HG03066 (cell line): ENCODE measurements around the gene GRID1.
"Not testable (repeated sequence)": the region's sequence is repeated elsewhere in the genome, so short reads cannot be mapped to it uniquely, and the experiment has no call there.

ENCODE experiments used
- ATAC-seq: cut with Tn5 transposase; IDR thresholded peaks from one replicate; pipeline ENCODE4 v1.9.1; 2021; ENCODE audit warnings: low read depth; ENCODE audit not compliant: unreplicated experiment

GRID1 gene

DNA sequence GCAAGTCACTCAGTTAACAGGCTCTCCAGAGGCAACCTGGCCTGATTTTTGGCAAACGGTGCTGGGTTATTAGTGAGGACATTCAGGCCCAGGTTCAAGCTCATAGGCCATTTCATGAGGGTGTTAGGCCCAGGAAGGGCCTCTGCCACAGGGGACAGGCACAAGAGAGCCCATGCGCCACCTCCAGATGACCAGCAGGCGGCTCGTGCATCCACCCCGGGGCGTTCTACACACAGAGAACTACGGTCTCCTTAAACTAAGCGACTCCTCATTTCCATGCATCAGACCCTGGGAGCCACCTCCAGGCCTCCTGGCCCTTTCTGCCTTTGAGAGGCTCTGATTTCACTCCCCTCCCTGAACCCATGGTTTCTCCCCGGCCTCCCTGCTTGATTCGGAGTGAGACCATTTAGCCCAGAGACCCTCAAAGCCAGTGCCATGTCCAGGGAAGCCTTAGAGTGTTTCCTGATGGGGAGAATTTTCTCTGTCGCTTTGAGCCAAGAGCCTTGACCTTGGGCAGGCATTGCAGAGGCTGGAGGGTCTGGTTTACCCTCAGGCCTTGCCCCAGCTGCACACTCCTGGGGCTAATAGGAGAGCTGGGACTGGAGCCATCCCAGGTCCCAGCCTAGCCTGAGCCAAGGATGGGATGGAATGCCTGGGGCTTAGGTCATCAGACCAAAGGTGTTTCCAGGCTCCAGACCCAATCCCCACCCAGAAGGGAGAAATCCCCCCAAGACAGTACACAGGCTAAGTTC, 188.0 kb downstream of the GRID1 start:
- ATAC-seq, result no peak

DNA sequence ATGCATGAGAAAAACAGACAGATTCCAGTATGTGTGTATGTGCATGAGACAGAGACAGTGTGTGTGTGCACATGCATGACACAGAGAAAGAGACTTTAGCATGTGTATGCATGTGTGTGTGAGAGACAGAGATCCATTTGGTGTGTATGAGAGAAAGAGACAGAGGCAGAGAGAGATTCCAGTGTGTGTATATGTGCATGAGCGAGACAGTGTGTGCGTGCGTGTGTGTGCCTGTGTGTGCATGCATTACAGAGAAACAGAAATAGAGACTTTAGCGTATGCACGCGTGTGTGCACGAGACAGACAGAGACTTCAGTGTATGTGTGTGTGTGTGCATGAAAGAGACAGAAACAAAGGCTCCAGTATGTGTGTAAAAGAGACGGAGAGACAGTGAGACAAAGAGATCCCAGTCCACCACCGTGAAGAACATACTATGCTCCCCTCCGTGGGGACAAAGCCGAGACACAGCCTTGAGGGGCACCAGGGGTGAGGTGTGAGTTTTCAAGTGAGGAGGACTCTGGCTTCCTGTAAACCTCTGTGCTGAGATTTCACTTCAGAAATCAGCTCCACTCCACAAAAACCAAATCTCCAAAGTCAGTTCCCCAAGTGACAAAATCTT, 188.9 kb downstream of the GRID1 start:
- ATAC-seq, result no peak

DNA sequence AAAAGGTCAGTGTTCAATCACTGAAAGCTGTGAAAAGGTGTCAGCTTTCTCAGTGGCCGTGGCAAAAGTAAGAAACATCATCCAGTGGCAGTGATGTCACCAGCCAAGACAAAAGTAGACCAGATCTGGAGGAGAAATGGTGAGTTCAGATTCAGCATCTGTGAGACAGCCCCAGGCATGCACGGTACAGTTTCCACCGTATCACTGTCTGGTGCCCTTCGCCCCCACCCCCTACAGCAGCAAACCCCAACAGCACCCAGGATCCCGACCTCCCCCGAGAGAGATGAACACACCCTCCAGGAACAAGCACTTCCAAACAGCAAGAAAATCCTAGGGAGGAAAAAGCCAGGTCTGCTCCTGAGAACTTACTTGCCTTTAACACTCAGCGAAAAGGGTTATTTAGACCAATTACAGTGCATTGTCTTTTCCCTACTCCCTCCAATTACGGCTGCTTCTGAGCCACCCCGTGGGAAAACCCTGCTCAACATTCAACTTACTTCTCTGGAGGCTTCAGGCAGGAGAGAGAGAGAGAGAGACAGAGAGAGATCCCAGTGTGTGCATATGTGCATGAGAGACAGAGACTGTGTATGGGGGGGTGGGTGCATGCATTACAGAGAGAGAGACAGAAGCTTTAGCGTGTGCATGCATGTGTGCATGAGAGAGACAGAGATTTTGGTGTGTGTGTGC, 189.6 kb downstream of the GRID1 start:
- no peak for ATAC-seq

DNA sequence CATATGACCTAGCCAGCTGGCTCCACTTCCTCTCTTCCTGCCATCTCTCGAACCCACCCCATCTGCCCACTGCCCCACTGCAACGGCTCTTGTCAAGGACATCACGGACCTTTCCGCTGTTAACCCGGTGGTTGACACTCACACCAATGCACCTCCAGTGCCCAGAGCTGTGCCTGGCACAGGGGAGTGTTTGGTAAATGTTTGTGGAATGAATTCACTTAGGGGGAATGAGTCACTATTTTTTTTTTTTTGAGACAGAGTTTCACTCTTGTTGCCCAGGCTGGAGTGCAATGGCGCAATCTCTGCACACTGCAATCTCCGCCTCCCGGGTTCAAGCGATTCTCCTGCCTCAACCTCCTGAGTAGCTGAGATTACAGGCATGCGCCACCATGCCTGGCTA, 191.1 kb downstream of the GRID1 start:
- ATAC-seq, result not testable (repeated sequence)

DNA sequence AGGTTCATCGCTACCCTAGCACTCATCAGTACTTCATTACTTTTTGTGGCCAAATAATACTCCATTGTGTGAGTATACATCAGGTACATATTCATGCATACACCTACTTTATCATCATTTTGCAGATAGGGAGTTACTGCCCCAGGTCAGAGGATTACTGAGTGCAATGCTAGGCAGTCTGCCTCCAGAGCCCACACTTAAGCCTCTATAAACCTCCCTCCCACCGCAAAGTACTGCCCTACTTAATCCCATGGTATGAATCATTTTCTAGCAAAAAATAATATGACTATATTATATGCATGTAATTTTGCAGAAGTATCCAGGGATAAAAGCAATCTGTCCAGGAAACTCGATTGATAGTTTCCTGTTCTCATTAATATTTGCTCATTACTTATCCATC, 194.3 kb downstream of the GRID1 start:
- ATAC-seq, result no peak

DNA sequence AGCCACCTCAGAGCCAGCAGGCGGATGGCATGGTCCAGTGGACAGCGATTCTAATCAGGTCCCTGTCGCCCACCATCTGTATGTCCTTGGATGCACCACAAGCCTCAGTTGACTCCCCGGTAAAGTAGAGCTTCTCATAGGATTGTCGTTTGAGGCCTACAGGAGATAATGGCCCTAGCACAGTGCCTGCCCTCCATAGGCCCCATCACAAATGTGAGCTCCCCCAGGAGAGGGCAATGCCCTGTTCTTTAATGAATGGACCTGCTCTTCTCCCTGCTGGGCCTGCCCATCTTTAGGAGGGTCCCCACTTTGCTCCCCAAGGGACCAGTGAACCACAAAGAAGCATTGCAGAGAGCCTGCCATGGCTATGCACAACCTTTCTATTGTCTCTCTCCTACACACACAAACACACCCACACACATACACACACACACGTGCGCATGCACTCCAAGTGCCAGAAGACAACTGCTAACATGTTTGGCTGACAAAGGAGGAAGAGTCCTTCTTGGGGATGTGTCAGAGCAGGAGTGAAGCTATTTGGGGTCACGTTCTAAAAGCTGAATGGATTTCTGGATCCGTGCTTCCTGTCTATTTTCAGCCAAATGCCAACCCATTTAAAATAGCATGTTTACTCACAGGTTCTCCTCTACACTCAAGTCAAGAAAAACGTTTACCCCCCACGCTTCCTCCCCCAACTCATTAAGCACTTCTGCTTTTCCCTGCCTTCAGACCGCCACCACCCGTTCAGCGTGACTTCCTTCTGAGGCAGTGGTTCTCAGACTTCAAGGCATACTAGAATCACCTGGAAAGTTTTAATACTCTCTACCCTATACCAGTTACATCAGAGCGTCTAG, 196.1 kb downstream of the GRID1 start:
- ATAC-seq, result no peak

DNA sequence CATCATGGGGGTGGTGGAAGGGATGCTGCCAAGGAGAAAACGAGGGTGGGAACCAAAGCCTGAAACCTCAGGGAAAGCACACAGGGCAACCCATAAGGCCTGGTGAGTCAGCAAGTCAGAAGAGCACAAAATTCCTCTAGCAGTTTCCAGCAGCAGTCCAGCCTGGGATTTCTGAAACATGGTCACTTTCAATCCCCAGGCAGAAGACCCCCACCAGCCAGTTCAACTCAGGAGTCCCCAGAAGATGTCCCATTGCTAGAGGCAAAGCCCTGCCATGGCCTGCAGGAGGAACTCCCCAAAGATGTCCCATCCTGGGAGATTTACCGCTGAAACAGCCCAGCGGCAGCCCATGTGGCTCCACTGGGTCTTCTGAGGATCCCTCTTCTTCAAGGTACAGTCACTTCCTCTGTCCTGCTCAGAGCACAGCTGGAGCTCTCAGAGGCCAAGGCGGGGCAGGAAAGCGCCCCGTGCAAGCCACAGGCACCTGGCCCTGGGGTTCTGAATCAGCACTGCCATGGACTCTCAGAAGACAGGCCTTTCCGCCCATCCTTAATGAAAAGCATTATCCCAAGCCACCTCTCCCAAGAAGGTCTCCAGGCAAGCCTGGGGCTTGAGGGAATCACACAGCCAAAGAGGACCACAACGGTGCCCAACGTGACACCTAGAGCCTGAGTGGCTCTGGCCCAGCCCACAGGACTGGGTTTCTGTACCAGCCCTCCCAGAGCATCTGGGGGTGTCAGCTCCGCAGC, 196.9 kb downstream of the GRID1 start:
- no peak for ATAC-seq

DNA sequence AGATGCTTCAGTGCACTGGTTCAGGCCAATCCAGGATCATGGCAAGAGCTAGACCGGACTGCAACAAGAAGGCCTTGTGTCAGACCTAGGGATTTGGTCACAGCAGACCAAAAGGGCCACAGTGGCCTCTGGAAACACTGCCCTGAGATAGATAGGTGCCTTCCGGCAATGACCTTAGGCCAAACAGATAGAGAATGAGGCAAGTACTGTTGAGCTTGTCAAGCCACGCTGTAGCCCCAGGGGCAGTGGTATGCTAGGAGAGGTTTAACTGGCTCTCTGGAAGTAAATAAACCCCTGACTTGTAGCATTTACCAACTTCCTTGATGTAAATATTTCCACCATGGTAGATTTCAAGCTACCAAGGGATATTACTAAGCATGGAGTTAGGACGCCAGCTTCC, 197.5 kb downstream of the GRID1 start:
- ATAC-seq, result no peak

DNA sequence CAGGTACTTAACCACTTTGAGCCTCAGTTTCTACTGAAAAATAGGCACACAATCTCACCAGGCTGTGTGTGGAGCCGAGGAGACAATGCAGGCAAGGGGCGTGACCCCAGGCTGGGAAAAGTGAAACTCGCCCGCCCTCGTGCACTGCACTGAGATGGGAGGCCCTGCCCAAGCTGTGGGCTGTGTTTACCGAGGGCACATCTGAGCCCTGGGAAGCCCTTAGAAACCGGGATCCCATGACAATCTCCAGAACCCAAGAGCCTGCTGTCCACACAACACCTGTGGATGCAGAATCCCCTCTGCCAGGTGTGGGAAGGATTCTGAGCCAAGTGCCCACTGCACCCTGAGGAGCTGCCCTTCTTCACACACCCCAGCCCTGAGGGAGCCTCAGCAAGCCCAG, 198.3 kb downstream of the GRID1 start:
- no peak for ATAC-seq

DNA sequence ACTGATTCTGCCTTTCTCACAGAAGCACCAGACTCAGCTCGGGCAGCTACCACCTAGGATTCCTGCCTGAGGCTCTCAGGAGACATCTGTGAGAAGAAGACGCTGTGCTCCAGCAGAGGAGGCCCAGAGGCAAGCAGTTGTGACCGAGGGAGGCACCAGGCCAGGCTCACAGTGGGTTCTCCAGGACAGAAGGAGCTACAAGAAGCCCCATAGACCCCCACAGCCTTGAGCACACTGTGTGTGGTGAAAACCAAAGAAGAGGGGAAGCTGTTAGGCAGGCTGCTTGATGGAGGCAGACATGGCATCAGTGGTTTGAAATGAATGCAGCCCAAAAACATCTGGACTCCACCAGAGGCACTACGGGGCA, 198.8 kb downstream of the GRID1 start:
- ATAC-seq, result no peak

DNA sequence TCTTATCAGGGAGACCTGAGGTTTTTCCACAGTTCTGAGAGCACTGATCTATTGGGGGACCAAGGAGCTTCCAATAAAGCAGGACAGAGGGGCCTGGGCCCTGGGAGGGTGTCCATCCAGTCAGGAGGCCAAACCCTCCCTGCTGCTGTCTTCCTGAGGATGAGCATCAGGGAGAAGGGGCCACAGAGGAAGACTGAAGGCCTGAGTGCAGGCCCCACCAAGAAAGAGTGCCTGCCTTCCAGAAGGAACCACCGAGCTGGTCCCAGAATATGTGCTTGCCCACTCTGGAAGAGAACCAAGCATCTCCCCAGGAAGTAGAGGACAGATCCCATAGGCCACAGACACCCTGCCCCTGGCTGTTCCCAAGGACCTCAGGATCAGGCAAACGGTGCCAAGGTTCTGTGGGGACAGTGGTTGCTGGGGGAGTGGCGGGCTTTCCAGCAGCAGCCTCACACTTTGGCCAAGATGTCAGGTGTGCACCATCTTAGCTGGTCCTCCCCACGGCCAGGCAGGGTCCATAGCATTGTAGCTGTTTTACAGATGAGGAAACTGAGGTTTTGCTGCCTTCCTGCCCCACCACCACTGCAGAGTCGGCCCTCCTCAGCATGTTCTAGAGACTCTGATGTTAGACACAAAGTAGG, 199.4 kb downstream of the GRID1 start:
- no peak for ATAC-seq

DNA sequence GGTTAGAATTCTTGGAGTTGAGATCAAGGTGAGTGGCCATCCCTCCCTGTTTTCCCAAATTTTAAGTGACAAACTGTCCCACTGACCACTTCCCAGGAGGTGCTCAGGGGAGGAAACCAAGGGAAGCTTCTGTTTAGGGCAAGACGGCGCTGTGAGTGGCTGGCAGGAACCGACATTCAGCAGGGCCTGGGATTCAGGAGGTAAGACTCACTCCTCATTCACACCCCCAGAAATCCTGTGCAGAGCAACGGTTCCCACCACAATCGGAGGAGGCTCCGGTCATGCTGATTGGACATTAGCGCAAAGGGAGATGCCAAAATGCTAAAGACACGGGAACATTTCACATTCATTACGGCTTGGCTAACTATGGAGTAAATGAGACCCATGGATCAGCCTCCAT, 200.9 kb downstream of the GRID1 start:
- ATAC-seq, result no peak

DNA sequence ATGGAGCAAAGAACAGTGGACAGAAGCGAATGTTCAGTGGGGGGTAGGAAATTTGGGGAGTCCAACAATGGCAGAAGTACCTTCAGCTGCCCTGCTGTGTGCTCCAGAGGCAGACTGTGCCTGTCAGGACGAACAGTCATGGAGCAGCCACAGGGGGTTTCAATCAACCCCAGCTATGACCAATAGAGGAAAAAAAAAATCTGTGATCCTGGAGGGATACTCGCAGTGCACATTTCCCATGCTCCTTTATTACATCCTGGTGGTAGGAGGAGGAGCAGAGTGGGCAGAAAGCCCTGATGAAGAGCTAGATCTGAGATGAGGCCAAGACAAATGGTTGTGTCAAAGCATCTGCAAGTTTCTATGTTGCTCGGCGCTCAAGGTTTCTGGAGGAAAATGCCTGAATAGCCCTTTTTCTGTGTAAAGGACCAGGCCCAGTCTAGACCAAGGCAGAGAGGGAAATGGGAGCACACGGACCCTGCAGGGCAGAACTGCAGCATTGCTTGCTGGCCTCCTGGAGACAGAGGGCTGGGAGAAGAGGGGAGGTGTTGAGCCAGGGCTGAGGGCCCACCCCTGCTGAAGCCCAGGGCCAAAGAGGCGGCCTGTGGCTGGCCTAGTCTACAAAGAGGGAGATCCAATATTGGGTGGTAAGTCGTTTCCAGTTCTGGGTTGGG, 201.5 kb downstream of the GRID1 start:
- ATAC-seq, result no peak

DNA sequence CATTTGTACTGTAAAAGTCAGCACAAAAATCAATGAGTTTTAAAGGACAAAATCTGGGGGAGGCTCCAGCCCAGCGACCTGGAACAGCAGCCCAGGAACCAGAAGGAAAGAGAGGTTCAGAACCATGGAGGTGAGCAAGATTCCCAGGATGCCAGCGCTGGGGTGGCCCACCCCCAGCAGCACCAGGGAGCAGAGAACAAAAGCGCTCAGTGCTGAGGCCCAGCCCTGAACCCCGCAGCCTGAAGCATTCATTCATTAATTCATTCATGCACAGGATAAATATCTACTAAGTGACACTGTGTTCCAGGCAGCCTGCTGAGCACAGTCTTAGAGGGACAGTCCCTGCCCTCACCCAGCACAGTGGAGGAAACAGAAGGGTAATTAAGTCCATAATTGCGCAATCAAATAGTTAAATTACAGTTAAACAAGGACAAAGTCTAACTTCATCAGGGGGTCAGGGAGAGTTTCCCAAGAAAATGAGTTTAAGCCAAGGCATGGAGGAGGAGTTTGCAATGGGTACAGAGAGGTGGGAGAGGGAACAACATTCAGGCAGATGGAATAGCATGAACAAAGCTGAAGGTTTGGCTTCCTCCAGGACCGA, 202.3 kb downstream of the GRID1 start:
- ATAC-seq, result no peak

DNA sequence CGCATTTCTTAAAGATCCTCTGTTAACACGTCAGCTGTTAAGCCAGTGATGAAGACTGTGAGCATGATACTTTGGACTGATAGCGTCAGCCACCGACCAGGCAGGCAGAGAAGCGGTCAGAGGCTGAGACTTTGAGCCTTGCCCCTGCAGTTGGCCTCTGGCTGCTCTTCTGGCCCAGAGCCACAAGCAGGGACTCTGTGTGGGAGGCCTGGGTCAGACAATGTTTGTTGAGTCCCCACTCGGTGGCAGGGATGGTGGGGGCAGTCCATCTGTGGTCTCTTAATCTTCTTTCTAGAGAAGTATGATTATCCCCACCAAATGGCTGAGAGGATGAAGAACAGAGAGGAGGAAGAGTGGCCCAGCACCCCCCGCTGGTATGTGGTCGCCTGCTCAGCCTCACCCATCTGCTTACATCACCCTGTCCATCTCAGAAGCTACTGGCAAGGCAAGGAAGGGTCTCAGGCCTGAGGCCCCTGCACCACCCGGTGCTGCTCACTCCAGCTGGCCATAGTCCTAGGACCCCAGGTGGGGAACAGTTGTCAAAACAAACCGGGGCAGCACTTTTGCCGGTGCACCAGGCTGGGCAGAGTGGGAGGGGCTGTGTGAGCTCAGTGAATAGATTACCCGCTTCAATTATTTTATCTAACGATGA, 202.9 kb downstream of the GRID1 start:
- no peak for ATAC-seq

DNA sequence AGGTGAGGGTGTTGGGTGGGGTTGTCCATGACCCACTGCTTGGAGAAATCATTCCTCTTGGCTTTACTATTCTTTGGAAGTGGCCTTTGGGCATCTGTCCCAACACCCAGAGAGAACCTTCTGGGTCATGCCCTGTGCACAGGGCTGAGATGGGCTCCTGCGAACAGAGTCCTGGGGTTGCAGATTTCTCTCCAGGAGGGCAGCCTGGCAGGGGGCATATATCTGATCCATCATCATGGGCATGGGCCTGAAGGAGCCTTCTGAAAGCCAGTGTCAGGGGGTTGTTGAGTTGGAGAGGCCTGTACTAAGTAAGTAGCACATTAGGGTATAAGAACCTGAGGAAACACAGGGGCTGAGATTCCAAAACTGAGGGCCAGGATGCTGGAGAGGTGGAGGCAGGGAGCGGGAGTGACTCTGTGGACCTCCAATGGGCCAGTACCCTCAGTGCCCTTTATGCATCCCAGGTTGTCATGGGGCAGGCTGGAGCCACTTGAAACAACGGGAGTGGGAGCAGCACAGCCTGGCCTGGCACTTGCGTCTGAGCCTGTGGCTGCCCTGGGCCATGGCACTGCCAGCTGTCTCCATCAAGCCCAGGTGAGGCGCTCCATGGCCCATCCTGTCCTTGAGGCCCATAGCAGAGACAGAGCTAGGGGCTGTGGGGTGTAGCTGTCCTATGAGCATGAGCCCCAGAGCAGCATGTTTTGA, 203.7 kb downstream of the GRID1 start:
- no peak for ATAC-seq

DNA sequence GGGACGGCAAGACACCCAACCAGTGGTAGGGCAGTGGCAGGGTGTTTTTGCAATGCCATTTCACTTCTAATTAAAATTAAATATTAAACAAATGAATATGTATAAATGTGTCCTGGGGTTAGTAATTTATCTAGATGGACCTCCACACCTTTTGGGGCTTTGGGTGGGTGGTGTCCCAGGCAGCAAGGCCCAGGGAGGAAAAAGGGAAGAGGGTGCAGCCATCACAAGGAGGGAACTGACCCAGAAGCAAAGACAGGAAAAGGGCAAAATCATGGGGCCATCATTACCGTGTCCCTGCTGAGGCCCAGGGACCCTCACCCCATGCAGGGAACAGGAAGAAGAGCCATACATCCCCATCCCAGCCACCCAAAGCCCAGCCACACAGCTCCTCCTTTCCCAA, 204.6 kb downstream of the GRID1 start:
- ATAC-seq, result no peak
